ENCODE data around the gene PIK3CA.

Gene PIK3CA

GRCh38 chr3:179172546-179172945, 24.4 kb downstream of the PIK3CA start:
- no peak for DNase-seq (ENCODE audit: low read depth)
- TF ChIP-seq CTCF (IDR thresholded peaks at IDR 0.05; ENCODE audit: control insufficient read depth, extremely low read depth, insufficient read depth): no peak
- no peak overlapping the region for H3K4me3 ChIP-seq (ENCODE audit: low read depth, low read length)

- no peak for TF ChIP-seq CTCF (IDR thresholded peaks at IDR 0.05; ENCODE audit: control insufficient read depth, extremely low read depth, insufficient read depth)
- DNase-seq (ENCODE audit: low read depth): no peak
- H3K4me3 ChIP-seq (ENCODE audit: low read depth, low read length): no peak overlapping the region
These were observed 26.2 kb downstream of the PIK3CA start for GRCh38 chr3:179174316-179174715.

GRCh38 chr3:179174898-179175297, 26.7 kb downstream of the PIK3CA start:
- H3K4me3 ChIP-seq (ENCODE audit: low read depth, low read length): no peak overlapping the region
- TF ChIP-seq CTCF (IDR thresholded peaks at IDR 0.05; ENCODE audit: control insufficient read depth, extremely low read depth, insufficient read depth): no peak
- DNase-seq (ENCODE audit: low read depth): no peak

- no peak for DNase-seq (ENCODE audit: low read depth)
- no peak for TF ChIP-seq CTCF (IDR thresholded peaks at IDR 0.05; ENCODE audit: control insufficient read depth, extremely low read depth, insufficient read depth)
- H3K4me3 ChIP-seq (ENCODE audit: low read depth, low read length): no peak overlapping the region
These were observed 27.2 kb downstream of the PIK3CA start for GRCh38 chr3:179175358-179175757.

- no peak for TF ChIP-seq CTCF (IDR thresholded peaks at IDR 0.05; ENCODE audit: control insufficient read depth, extremely low read depth, insufficient read depth)
- H3K4me3 ChIP-seq (ENCODE audit: low read depth, low read length): no peak overlapping the region
- DNase-seq (ENCODE audit: low read depth): no peak
These were observed 29.5 kb downstream of the PIK3CA start for GRCh38 chr3:179177611-179178010.

- no peak for TF ChIP-seq CTCF (IDR thresholded peaks at IDR 0.05; ENCODE audit: control insufficient read depth, extremely low read depth, insufficient read depth)
- H3K4me3 ChIP-seq (ENCODE audit: low read depth, low read length): no peak overlapping the region
- no peak for DNase-seq (ENCODE audit: low read depth)
These were observed 31.1 kb downstream of the PIK3CA start for GRCh38 chr3:179179256-179179655.

- H3K4me3 ChIP-seq (ENCODE audit: low read depth, low read length): no peak overlapping the region
- TF ChIP-seq CTCF (IDR thresholded peaks at IDR 0.05; ENCODE audit: control insufficient read depth, extremely low read depth, insufficient read depth): no peak
- no peak for DNase-seq (ENCODE audit: low read depth)
These were observed 32.0 kb downstream of the PIK3CA start for GRCh38 chr3:179179979-179180759.
